ENCODE results near the gene SBF1.

The SBF1 gene

DNA sequence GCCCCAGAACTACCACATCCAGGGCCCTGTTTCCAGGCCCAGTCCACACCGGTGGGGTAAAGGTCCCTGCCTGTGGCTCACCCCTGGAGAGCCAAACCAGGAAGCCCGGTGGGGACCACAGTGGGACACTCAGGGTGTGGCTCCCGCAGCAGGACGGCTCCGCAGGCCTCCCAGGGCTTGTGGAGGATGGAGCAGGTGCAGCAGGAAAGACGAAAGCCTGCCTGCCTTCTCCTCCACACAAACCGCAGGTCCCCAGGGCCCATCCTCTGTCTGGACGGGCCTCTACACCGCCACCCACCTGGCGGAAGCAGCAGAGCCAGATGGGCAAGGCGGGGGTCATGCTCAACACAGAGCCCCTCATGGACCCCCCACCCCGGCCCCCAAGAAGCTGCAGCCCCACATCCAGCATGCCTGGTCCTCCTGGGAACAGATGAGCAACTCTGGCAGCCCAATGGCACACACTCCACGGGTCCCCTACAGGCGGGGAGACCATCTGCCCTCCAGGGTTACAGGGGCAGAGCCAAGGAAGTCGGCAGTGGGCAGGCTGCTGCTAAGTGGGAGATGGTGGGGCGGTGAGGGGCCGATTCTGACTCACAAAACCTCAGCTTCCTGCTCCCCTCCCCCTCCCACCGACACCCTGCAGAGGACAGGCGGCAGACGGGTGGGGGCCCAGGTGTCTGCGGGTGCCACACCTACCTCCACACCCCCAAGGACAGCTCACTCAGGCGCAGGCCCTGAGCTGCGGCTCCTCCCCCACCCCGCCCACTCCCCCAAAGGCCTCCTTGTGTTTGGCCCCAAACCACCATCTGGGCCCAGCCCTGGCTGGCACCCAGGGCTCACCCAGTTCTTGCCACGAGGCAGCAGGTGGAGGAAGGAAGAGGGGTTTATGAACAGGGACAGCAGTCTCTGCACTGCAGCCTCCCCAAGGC, 5.2 kb downstream of the SBF1 start:
- DNase-seq (ENCODE audit: low read depth in 2 of 2): peak; percentile 77 to 93

DNA sequence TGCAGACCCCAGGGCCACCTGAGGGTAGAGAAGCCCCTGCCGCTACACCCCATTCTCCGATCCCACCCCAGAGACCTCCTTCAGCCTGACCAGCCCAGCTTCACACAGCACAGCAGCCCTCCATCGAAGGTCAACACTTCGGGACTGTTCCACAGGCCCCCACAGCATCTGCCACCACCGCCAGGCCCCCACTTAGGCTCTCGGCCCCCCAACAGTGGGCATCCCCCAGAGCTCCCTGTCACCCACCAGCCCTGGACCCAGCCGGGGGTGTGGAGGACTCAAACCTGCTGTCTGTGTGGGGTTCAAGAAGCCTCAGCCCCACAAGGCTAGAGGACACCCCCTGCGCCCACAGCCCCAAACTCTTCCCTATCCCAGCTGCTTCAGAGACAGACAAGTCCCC, 6.2 kb downstream of the SBF1 start:
- no peak for DNase-seq (ENCODE audit: low read depth in 2 of 2)

DNA sequence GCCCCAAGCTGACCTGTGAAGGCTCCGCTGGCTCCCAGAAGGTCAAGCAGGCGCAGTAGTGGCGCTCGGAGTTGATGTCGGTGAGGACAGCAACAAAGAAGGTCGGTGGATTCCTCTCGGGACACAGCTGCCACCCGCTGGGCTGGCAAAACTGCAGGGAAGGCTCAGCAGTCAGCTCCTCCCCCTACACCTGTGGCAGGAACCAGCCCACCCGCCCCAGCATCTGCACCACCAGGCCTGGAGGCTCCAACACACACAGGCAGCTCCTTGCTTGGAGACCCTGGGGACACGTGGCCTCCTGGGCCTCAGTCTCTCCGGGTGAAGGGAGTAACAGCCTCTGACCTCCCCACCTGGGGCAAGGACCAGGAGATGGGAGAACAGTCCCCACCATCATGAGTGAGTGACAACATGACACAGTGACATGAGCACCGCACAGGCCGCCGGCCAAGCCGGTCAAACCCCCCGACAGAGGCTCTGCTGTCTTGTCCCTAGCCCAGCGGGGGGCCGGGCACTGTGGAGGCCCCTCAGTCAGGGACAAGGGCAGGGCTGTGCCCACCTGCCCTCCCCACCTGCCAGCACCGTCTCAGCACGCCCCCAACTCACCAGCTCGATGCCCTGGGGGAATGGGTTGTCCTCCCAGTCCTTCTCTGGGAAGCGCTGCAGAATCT, 6.9 kb downstream of the SBF1 start:
- no peak for DNase-seq (ENCODE audit: low read depth in 2 of 2)

DNA sequence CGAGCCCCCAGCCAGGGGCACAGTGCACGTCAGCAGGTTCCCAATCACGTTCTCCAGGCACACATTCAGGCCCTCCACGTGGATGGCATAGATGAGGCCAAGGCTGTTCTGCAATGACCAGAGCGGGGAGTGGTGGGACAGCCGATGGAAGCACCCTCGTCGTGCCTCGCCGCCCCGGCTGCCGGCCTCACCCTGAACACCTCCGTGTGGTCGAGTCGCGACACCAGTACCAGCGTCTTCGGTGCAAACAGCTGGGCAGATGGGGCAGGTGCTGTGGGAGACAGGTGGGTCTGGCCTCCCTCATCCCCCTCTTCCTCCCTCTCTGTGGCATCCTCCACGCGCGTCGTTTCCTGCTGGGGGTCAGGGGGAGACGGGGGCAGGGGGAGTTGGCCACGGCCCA, 7.5 kb downstream of the SBF1 start:
- DNase-seq (ENCODE audit: low read depth in 2 of 2): no peak

DNA sequence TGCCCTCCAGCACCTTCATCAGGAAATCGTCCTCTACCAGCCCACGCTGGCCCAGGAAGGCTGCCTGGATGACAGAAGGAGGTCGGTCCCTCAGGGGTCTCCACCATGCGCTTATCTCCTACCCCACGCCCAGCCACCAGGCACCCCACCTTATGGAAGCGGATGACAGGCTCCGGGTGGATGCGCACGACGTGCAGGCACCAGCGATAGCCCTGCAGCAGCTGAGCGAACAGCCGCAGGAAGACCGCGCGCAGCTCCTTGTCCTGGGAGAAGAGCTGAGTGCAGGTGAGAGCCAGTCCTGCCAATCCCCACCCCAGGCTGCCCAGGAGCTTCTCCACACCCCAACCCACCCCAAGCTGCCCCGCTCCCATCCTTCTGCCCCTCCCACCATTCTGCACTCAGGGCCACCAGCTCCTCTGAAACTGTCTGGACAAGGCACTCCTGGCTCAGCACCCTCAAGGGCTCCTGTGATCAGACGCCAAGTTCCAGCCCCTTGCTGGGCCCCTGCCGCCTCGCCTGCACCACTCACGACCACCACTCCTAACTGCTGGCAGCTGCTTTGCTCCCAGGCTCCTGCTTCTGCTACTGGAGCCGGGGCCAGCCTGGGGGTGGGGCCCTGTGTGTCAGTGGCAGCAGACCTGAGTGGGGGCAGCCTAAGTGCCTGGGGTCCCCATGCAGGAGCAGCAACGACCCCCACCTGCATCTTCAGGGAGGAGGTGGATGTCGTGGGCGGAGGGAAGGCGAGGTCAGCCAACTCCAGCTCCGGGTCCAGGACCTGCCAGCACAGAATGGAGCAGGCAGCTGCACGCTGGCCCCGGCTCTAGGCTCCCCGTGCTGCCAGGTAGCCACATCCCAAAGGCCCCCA, 9.5 kb downstream of the SBF1 start:
- DNase-seq (ENCODE audit: low read depth in 2 of 2): no peak

DNA sequence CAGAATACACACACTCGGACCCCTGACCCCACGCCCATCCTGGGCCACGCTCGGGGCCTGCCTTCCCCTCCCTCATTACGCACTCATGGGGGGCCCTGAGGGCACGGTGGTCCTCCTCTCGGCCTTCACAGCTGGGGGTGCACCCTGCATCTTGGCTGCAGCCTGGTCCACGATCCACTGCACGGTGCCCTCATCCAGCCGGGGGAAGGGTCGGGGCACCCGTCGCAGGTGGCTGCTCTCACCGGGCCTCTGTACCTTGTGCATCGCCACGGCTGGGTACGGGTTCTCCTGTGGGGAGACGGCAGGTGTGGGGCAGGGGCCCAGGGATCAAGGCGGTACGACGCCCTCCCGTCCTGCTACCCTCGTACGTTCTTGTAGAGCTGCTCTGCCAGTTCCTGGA, 10.4 kb downstream of the SBF1 start:
- no peak for DNase-seq (ENCODE audit: low read depth in 2 of 2)

DNA sequence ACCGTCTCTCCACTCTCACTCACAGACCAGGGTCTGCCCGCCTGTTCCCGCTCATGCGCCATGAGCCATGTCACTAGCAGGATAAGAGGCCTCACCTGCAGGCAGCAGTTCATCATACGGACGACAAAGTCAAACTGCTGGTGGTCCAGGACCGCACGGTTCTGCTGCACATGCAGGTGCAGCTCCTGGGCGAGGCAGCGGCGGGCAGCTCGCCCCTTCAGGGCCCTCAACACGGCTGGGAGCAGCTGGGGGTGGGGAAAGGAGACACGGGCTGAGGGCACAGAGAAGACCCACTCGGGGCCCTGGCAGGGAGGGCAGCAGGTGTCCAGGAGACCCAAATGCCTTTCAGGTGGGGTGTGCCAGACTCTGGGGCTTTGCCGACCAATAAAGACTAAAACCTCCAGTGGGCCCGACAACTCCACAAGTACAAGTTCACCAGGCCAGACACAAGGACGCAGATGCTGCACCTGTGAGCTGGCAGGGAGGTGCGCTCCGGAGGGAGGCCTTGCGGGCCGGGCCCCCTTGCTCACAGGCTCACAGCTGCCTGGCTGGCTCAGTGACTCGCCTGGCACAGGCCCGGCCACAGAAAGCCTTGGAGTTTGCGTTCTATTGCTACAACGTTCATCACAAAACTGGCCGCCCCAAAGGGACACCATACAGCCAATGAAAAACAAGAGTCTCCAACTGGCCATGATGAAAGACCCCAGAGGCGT, 11.5 kb downstream of the SBF1 start:
- no peak for DNase-seq (ENCODE audit: low read depth in 2 of 2)

DNA sequence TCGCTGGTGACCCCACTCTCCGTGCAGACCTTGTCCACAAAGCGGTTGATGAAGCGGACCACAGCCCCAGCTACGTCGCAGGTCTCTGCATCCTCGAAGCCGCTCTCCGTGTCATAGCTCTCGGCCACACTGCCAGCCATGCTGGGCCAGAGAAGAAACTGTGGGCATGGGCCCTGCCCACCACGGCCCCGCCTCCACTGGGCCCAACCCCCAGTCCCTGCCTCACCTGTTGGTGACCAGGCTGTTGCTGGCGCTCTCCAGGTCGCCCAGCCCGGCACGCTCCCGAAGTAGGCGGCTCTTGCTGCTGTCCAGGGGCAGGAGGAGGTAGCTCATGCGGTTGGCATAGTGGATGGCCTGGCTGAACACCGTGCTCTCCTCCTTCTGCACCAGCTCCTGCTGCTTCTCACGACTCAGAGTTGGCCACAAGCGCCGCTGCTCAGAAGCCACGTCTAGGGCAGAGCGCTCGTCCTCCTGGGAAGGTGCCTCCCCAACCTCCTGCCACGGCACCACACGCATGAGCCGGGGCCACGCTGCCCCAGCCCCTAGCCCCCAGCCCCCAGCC, 12.8 kb downstream of the SBF1 start:
- DNase-seq (ENCODE audit: low read depth in 2 of 2): no peak

DNA sequence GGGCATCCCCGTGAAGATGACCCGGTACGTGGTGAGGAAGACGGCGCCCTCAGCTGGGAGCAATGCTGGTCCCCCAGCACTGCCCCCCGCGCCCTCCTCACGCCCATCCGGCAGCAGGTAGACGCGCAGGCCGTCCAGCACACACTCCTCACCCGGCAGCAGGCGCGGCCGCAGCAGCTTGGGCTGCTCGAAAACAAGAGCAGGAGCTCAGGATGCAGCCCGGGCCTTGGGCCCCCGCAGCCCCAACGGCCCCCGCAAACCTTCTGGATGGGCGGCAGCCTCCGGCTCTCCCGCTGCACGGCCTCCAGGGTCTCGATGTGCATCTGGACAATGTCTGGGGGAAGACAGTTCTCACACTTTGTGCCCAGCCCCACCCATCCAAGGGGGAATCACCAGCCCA, 13.3 kb downstream of the SBF1 start:
- no peak for DNase-seq (ENCODE audit: low read depth in 2 of 2)

DNA sequence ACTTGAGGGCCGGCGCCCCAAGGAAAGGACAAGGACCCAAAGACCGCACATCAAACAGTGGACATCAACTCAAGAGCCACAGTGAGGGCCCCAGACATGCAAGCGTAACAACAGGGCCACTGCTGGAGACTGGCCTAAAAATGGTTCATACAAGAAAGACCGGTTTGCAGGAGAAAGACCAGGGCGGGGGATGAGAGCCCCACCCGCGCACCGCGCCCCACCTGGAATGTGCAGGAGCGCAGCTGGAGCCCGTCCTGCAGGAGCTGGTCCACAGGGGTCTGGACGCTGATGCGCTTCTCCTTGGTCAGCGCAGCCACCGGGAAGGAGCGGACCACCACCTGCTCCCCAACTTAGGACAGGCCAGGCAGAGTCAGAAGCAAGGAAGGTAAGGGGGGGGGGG, 13.9 kb downstream of the SBF1 start:
- no peak for DNase-seq (ENCODE audit: low read depth in 2 of 2)

DNA sequence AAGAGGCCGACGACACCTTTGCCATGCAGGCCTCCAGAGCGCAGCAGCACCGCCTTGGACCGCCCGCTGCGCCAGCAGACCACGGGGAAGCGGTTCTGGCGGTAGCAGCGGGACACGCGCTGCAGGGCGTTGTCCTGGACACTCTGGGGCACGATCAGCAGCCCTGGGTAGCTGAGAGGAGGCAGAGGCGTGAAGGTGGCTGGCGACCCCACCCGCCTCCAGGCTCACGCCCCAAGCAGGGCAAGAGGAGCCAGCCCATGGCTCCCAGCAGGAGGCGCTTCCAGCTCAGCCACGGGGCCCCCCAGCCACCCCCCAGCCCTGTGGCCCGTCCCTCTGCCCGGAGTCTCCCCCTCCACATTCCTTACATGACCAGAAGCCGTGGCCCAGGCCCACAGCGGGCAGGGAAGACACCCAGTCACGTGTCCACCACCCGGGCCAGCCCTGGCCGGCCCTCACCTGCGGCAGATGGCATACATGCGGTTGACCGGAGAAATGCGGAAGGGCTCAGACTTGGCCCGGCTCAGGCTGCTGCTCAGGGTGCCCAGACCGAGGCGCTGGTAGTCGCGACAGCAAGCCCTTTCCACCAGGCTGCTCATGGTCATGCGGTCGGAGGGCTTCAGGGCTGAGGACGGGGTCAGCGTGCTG, 15.2 kb downstream of the SBF1 start:
- no peak for DNase-seq (ENCODE audit: low read depth in 2 of 2)

DNA sequence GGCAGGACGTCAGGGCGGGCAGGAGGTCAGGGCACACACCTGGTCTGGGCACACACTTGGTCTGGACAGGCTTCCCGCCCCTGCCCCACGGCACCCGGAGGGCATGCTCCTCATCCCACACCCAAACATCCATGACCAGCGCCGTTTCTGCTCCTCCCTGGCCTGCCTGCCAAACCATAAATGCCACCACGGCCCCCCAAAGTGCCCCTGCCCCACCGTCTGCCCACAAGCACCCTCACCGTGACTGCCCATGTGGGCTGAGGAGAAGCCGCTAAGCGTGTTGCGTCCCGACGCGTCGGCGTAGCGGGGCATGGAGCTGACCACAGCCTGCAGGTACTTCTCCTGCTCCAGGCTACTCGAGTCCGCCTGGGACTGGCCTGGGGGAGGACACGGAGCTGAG, 15.8 kb downstream of the SBF1 start:
- no peak for DNase-seq (ENCODE audit: low read depth in 2 of 2)

DNA sequence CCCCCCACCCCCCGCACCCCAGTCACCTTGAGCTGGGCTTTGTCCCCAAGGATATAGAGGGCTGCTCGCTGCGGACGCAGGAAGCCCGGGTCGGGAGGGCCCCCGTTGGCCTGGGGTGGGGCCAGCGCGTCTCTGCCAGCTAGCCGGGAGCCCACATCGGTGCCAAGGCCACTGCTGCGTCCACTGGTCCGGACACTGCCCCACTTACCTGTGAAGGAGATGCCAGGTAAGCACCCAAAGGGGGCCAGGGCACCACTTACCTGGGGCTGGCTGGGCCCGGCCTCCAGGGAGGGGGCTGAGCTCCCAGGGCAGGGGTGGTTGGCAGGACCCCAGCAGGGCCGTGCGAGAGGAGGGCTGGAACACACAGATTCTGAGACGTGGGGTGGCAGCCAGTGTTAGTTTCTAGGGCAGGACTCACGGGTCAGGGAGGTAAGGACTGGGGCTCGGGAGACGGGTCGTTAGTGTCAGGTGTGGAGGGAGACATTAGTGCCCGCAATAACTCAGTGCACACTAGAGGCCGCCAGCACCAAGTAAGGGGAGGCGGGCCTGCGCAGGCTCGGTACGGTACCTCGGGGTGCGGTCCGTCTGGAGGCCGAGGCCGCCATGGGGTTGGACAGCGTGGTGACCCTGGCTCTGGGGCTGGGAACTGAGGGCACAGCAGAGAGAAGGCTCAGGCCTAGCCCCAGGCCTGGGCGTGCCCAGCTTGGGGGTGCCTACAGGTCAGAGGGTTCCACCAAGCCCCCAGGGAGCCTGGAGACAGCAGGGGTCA, 18.2 kb downstream of the SBF1 start:
- no peak for DNase-seq (ENCODE audit: low read depth in 2 of 2)

DNA sequence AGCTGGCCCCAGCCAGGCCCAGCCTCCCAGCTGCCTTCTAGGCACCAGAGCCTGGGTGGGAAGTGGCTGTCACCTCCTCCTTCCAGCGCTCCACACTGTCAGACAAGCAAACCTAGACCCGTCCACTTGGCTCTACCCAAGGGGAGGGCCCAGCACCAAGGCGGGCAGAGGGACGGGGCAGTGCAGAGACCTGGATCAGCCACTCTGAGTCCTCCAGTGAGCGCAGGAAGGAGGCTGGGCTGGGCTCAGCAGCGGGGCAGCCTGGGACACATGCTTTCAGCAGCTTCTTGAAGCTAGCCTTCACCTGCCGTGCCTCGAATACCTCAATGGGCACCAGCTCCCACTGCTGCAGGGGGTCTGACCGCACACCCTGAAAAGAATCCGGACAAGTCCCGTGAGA, 18.8 kb downstream of the SBF1 start:
- no peak for DNase-seq (ENCODE audit: low read depth in 2 of 2)

DNA sequence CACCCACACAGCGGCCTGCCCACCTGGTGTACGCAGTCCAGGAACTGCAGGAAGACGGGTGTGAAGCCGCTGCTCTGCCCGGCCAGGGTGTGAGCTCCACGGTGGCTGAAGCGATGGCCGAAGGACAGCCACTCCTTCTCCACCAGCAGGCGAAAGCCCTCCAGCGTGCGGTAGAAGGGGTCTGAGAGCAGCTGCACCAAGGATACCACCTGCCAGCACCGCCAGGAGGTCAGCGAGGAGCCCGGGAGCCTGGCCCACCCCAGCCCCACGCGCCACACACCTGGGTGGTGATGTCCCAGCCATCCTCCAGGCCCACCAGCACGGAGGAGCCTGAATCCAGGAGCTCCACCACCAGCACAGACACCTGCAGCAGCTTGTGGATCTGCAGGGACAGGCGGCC, 19.6 kb downstream of the SBF1 start:
- DNase-seq (ENCODE audit: low read depth in 2 of 2): no peak

DNA sequence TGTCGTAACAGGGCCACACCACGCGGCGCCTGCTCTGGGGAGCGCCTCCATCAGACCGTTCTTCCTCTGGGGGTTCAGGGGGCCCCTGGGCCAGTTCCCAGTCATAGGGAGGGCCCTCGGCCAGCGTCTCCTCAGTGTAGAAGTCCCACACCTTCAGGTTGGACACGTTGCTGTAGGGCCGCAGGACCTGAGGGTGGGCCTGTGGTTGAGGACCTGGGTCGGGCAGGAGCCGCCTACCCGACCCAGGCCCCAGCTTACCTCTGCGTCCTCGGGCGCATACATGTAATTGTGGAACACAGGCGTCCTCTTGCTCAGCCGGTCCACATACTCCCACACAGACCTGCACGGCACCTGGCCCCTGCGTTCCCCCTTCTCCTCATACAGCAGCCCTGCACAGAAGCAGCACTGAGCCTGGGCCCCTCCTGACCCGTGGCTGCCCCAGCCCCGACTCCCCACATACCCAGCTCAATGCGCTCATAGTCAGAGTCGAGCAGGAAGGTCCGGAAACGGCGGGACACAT, 20.2 kb downstream of the SBF1 start:
- no peak for DNase-seq (ENCODE audit: low read depth in 2 of 2)

DNA sequence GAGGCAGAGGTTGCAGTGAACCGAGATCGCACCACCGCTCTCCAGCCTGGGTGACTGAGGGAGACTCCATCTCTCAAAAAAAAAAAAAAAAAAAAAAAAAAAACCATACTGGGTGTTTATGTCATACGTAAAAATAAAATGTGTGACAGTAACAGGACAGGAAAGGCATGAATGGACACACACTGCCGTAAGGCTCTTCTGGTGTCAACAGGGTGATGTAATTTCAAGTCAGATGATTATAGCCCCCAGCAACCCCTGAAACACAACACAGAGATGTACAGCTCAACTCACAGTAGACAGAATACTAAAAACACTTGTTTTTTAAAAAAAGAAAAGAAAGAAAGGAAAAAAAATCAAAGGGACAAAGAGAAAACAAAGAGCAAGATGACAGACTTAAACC, 22.2 kb downstream of the SBF1 start:
- DNase-seq (ENCODE audit: low read depth in 2 of 2): no peak

DNA sequence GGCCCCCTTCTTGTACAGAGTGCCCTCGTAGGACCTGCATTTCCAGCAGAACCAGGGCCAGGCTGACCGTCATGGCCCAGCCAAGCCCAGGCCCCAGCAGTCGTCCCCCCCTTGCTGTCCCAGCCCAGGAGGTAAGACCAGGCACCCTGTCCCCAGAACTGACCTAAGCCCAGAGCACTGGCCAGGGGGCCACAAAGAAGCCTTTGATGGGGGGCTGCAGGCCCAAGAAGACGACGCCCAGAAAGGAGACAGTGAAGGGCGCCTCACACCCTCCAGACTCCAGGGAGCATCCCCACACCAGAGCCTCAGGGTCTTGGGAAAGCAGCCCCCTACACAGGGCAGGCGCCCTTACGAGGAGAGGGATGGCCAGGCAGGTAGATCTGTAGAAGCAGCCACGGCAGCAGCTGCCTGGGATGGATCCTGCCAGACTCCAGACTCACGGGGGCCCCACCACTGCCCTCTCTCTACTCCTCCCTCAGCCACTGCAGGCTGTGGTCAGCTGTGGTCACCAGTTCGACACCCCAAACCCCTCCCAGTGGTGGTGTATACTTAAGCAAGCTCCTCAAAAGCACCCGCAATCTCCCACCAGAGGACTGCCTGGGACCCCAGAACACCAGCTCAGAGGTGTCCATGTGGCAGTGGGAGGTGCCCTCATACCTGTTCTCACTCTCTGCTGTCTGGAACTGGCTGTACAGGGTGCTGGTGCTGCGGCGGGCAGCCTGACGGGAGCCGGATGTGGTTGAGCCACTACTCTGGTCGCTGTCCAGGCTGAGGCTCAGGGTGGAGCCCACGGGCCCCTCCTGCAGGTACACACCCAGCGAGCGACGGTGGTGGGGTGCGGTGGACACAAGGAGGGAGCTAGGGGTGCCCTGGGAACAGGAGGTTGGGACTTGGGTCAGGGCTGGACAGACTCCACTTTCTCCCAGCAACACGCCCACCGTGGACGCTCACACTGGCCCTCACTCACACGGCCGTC, 27.0 kb downstream of the SBF1 start:
- DNase-seq (ENCODE audit: low read depth in 2 of 2): no peak
